A172 (cell line): ENCODE results near the gene NPAS3. TPM values are rescaled to one million over a fixed set of nuclear protein-coding genes. Genes with fewer than 3 reads are reported as not detected.

ENCODE experiments used
- DNase-seq: peaks from one replicate; pipeline ENCODE4 v3.0.0-alpha.2; 2015; ENCODE audit warnings: low spot score
- total RNA-seq: library from RNA; depleted of rRNA; stranded (reverse); fragments of >200 nt; shearing (Covaris generic); gene quantifications from 2 replicates; pipeline ENCODE4 v1.2.3, GENCODE V29; 2014

NPAS3 gene
- total RNA-seq, 1 experiment from 2014 or later = 0.41 TPM

- DNase-seq = no peak
Observed at GRCh38 chr14:33711811-33712216, 773.1 kb downstream of the NPAS3 start.

GRCh38 chr14:33714527-33715226, 776.0 kb downstream of the NPAS3 start:
- peak; percentile 60 for DNase-seq

- no peak for DNase-seq
Observed at GRCh38 chr14:33715227-33715528, 776.5 kb downstream of the NPAS3 start.

GRCh38 chr14:33716921-33717320, 778.2 kb downstream of the NPAS3 start:
- no peak for DNase-seq

GRCh38 chr14:33717866-33718265, 779.2 kb downstream of the NPAS3 start:
- DNase-seq = no peak

GRCh38 chr14:33720284-33720787, 781.7 kb downstream of the NPAS3 start:
- DNase-seq = no peak

- no peak for DNase-seq
Observed at GRCh38 chr14:33726685-33727084, 788.0 kb downstream of the NPAS3 start.

- no peak for DNase-seq
Observed at GRCh38 chr14:33727606-33728005, 788.9 kb downstream of the NPAS3 start.

GRCh38 chr14:33728010-33728498, 789.4 kb downstream of the NPAS3 start:
- no peak for DNase-seq

GRCh38 chr14:33730156-33730555, 791.5 kb downstream of the NPAS3 start:
- DNase-seq = no peak

GRCh38 chr14:33732175-33732574, 793.5 kb downstream of the NPAS3 start:
- no peak for DNase-seq

GRCh38 chr14:33733310-33733709, 794.6 kb downstream of the NPAS3 start:
- no peak for DNase-seq

- DNase-seq = no peak
Observed at GRCh38 chr14:33733721-33734120, 795.0 kb downstream of the NPAS3 start.

- DNase-seq = no peak
Observed at GRCh38 chr14:33734387-33734786, 795.7 kb downstream of the NPAS3 start.

GRCh38 chr14:33736299-33736825, 797.7 kb downstream of the NPAS3 start:
- DNase-seq = no peak

GRCh38 chr14:33736979-33737378, 798.3 kb downstream of the NPAS3 start:
- DNase-seq = no peak

GRCh38 chr14:33737446-33737845, 798.8 kb downstream of the NPAS3 start:
- DNase-seq = peak; percentile 88

- no peak for DNase-seq
Observed at GRCh38 chr14:33738029-33738428, 799.4 kb downstream of the NPAS3 start.

GRCh38 chr14:33738491-33738890, 799.8 kb downstream of the NPAS3 start:
- DNase-seq = no peak

GRCh38 chr14:33740531-33740930, 801.9 kb downstream of the NPAS3 start:
- no peak for DNase-seq

GRCh38 chr14:33742166-33742565, 803.5 kb downstream of the NPAS3 start:
- no peak for DNase-seq

GRCh38 chr14:33745163-33745562, 806.5 kb downstream of the NPAS3 start:
- no peak for DNase-seq

GRCh38 chr14:33747749-33748148, 809.1 kb downstream of the NPAS3 start:
- DNase-seq = no peak

GRCh38 chr14:33754261-33754660, 815.6 kb downstream of the NPAS3 start:
- DNase-seq = peak; percentile 27
